ENCODE data around the gene TCF25. TPM values are rescaled to one million over a fixed set of nuclear protein-coding genes. Genes with fewer than 3 reads are reported as not detected.
A peak's percentile ranks its signal among the peaks of the same experiment; 100 is the strongest.

TCF25 gene
- total and polyA plus RNA-seq, 8 donors = 147 to 189 (median 160) TPM

DNA sequence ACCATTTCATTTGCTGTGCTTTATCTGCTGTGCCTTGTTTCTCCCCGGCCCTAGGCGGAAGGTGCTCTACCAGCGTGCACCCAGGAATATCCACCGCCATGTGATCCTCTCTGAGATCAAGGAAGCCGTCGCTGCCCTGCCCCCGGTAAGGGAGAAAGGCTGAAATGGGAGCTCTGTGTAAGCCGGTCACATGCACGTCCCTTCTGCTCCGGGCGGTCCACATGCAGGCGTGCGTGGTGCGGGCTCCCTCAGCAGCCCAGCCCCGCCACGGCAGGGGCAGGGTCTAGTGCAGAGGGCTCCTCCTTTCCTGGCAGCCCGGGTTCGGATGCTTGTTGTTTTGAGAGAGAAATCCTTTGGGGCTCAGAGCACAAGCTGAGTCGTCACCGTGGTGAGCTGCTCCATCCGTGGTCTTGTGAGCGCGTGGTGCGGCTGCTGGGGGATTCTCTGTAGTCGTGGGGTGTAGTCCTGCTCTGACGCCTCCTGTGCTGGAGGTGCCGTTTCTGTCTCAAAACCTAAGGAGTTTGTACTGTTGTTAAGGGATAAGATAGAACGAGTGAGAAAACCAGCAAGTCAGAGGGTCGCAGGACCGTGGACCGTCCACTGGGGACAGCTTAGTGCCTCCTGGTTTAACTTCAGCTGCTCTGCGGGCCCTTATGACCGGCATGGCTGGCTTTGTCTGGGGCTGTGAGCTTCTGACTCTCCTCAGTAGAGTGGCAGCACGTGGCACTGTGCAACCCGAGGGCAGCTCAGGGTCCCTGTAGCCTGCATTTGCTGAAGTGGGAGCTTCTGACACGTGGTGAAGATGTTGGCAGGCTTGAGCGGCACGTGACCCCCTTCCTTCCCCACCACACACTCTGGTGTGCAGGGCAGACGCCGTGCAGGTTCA lies 33.0 kb downstream of the TCF25 start:
- peaks cover 0 to 72% of the 10 kb centered on the region in 2 donors for H3K36me3 ChIP-seq
- H3K27ac ChIP-seq = no peak overlapping the region
- DNase-seq = peak in 1 of 4 donors; percentile 70
- peaks cover 0 to 7% of the 10 kb centered on the region in 2 donors for H3K4me1 ChIP-seq
- no peaks in the 10 kb centered on the region for H3K9me3 ChIP-seq
- TF ChIP-seq, protein P1, sequence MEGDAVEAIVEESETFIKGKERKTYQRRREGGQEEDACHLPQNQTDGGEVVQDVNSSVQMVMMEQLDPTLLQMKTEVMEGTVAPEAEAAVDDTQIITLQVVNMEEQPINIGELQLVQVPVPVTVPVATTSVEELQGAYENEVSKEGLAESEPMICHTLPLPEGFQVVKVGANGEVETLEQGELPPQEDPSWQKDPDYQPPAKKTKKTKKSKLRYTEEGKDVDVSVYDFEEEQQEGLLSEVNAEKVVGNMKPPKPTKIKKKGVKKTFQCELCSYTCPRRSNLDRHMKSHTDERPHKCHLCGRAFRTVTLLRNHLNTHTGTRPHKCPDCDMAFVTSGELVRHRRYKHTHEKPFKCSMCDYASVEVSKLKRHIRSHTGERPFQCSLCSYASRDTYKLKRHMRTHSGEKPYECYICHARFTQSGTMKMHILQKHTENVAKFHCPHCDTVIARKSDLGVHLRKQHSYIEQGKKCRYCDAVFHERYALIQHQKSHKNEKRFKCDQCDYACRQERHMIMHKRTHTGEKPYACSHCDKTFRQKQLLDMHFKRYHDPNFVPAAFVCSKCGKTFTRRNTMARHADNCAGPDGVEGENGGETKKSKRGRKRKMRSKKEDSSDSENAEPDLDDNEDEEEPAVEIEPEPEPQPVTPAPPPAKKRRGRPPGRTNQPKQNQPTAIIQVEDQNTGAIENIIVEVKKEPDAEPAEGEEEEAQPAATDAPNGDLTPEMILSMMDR (IDR thresholded peaks at IDR 0.05) = no peak
- no peaks in the 10 kb centered on the region for H3K27me3 ChIP-seq
- no peak for ATAC-seq
- intact Hi-C loops (cut with DNase I) = no loop called here
- H3K4me3 ChIP-seq = no peak overlapping the region

DNA sequence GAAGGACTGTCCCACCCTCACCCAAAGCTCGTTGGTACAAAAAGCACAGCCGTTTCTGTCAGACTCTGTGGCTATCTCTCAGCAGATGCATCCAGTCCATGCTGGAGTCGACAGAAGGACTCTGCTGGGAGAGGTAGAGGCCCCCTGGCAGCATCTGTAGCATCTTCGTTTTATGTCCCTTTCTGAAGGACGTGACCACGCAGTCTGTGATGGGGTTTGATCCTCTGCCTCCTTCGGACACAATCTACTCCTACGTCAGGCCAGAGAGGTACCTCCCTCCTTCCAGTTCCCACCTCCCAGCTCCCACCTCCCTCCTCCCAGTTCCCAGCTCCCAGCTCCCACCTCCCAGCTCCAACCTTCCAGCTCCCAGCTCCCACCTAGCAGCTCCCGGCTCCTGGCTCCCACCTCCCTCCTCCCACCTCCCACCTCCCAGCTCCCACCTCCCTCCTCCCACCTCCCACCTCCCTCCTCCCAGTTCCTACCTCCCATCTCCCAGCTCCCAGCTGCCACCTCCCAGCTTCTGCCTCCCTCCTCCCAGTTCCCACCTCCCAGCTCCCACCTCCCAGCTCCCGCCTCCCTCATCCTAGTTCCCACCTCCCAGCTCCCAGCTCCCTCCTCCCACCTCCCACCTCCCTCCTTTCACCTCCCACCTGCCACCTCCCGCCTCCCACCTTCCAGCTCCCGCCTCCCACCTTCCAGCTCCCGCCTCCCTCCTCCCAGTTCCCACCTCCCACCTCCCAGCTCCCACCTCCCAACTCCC lies 33.8 kb downstream of the TCF25 start:
- H3K36me3 ChIP-seq = peaks cover 0 to 81% of the 10 kb centered on the region in 2 donors
- H3K27me3 ChIP-seq = no peaks in the 10 kb centered on the region
- H3K27ac ChIP-seq = no peak overlapping the region
- ATAC-seq (no peak), DNase-seq (no peak)
- no peak overlapping the region for H3K4me3 ChIP-seq
- intact Hi-C loops (cut with DNase I) = no loop called here
- no peaks in the 10 kb centered on the region for H3K9me3 ChIP-seq
- peaks cover 0 to 7% of the 10 kb centered on the region in 2 donors for H3K4me1 ChIP-seq
- TF ChIP-seq, protein P1 (IDR thresholded peaks at IDR 0.05) = no peak

DNA sequence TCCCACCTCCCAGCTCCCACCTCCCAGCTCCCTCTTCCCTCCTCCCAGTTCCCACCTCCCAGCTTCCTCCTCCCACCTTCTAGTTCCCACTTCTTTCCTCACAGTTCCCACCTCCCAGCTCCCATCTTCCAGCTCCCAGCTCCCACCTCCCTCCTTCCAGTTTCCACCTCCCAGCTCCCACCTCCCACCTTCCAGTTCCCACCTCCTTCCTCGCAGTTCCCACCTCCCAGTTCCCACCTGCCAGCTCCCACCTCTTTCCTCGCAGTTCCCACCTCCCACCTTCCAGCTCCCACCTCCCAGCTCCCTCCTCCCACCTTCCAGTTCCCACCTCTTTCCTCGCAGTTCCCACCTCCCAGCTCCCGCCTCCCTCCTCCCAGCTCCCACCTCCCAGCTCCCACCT lies 34.8 kb downstream of the TCF25 start:
- Histone ChIP-seq H3K27me3 (no peaks in the 10 kb centered on the region), H3K4me3 (no peak overlapping the region), H3K36me3 (peaks cover 0 to 83% of the 10 kb centered on the region in 2 donors), H3K27ac (no peak overlapping the region), H3K4me1 (peaks cover 0 to 7% of the 10 kb centered on the region in 2 donors), H3K9me3 (no peaks in the 10 kb centered on the region)
- TF ChIP-seq, protein P1 (IDR thresholded peaks at IDR 0.05) = no peak
- intact Hi-C loops (cut with DNase I) = no loop called here
- ATAC-seq (no peak), DNase-seq (no peak)

DNA sequence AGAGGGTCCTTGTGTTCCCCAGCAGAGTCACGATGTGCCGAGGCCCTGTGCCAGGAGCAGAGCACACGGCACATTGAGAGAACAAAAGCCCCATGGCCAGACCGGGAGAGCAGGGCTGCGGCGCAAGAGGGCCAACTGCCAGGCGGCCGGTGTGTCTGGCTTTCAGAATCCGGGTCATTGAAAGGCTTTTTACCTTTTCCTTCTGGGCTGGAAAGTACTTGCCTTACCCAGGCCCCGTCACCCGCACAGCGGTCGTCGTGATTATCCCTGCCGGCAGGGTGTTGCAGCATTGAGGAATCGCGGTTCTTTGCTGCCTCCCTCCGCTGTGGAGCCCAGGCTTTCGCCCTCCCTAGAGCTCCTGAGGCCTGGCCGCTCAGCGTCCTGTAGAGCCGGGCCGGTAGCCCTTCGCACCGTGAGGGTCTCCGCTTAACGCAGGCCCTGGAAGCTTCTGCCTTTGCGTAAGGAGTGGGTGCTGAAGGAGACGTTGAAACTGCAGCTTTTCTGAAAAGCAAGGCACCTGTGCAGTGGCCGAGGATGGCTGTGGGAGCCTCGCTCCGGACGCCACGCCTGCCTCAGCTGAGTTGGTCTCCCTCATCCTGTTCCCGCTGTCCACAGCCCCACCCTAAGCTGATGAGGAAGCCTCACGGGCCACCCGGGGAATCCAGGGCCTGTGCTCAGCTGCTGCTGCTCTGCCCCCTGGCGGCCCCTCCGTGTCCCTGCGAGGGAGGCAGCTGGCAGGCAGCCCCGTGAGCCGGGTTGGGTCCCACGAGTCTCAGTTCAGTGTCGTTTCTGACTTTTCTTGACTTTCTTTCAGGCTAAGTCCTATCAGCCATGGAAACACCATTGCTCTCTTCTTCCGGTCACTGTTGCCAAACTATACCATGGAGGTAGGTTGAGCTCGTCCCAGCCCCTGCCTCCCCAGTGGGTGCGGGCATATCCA lies 36.7 kb downstream of the TCF25 start:
- Histone ChIP-seq H3K9me3 (no peaks in the 10 kb centered on the region), H3K4me1 (peaks cover 0 to 7% of the 10 kb centered on the region in 2 donors), H3K36me3 (peaks cover 0 to 70% of the 10 kb centered on the region in 2 donors), H3K4me3 (no peak overlapping the region), H3K27me3 (no peaks in the 10 kb centered on the region), H3K27ac (no peak overlapping the region)
- intact Hi-C loops (cut with DNase I) = no loop called here
- ATAC-seq = peak; percentile 86
- TF ChIP-seq, protein P1 (IDR thresholded peaks at IDR 0.05) = peak; percentile 67 to 94
- DNase-seq = peak in 3 of 4 donors; percentile 56 to 92 (median 74)
